ENCODE data around the gene CCDC142. TPM values are rescaled to one million over a fixed set of nuclear protein-coding genes. Genes with fewer than 3 reads are reported as not detected.

CCDC142 gene
- total RNA-seq, 1 experiment from 2014 or later = 20.4 TPM

DNA sequence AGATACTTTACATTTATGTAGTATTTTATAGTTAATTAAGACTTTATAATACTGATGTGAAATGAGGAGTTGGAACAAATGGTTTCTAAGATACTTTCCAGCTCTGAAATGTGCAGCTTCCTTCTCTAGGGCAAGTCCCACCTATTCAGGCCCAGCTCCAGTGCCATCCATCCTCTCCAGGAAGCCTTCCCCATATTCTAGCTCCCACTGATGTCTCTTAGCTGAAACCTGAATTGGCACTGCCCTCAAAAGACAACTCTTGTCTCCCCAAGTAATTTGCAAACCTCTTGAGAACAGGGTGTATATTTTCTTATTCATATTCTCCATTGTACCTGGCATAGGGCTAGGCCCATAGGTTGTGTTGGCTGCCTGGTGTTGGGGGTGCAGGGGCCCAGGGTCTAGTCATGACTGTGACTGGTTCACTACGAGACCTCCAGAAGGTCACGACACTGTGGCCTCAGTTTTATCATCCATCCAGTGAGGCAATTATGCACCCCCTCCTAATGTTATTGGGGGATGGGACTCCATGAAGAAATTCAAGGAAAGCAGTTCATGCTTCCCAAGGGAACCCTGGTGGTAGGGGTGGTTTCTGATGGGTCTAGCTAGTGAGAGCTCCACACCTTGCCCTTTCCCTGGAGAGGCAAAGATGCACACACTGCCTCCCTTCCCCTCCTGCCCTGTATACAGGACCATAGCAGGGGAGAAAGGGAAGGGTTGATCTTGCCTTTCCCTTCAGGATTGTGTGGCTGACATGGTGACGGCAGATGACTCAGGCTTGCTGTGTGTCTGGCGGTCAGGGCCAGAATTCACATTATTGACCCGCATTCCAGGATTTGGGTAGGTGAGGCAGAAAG lies 58.4 kb downstream of the CCDC142 start:
- H3K27ac ChIP-seq (ENCODE audit: low read depth, low read length, poor library complexity, severe bottlenecking) = no peak overlapping the region
- DNase-seq (ENCODE audit: low spot score) = no peak
- no peak for TF ChIP-seq EZH2 (IDR thresholded peaks at IDR 0.05; ENCODE audit: borderline replicate concordance, low read depth, low read length, poor library complexity, severe bottlenecking)
- TF ChIP-seq, protein P1, sequence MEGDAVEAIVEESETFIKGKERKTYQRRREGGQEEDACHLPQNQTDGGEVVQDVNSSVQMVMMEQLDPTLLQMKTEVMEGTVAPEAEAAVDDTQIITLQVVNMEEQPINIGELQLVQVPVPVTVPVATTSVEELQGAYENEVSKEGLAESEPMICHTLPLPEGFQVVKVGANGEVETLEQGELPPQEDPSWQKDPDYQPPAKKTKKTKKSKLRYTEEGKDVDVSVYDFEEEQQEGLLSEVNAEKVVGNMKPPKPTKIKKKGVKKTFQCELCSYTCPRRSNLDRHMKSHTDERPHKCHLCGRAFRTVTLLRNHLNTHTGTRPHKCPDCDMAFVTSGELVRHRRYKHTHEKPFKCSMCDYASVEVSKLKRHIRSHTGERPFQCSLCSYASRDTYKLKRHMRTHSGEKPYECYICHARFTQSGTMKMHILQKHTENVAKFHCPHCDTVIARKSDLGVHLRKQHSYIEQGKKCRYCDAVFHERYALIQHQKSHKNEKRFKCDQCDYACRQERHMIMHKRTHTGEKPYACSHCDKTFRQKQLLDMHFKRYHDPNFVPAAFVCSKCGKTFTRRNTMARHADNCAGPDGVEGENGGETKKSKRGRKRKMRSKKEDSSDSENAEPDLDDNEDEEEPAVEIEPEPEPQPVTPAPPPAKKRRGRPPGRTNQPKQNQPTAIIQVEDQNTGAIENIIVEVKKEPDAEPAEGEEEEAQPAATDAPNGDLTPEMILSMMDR (conservative IDR thresholded peaks at IDR 0.05; ENCODE audit: low read depth, low read length) = no peak
- H3K4me3 ChIP-seq (ENCODE audit: low read depth, low read length, poor library complexity, severe bottlenecking) = no peak overlapping the region
- ChIA-PET CTCF (no interaction called here), POLR2A (ENCODE audit: low non-redundant PET) (no interaction called here)
- H3K36me3 ChIP-seq (ENCODE audit: insufficient read depth, low read length, poor library complexity, severe bottlenecking) = peaks cover 28% of the 10 kb centered on the region
- BruUV-seq (replicated peaks) = no TSS peak
- H3K27me3 ChIP-seq (replicated peaks; ENCODE audit: insufficient read depth, low read depth, low read length, poor library complexity) = no peaks in the 10 kb centered on the region
- peaks cover 4% of the 10 kb centered on the region for H3K4me1 ChIP-seq (ENCODE audit: insufficient read depth, low read length, poor library complexity, severe bottlenecking)
- intact Hi-C loops (cut with micrococcal nuclease; ENCODE audit: unreplicated experiment) = no loop called here
- H3K9me3 ChIP-seq (ENCODE audit: low read depth, low read length, poor library complexity, severe bottlenecking) = no peaks in the 10 kb centered on the region

Other genes with a start within 250 kb of the CCDC142 start
- 0.94 and 1.8 TPM in 2 replicates for gene SLC4A5, start 139.6 kb downstream of the CCDC142 start, total RNA-seq (2021)
- 172 and 177 TPM in 2 replicates for gene DCTN1, start 102.7 kb downstream of the CCDC142 start, total RNA-seq (2021)
- gene C2orf81, start 61.4 kb downstream of the CCDC142 start, total RNA-seq (2021) = 1.6 and 1.9 TPM in 2 replicates
- 41.1 and 51.1 TPM in 2 replicates for gene WDR54, start 61.3 kb downstream of the CCDC142 start, total RNA-seq (2021)
- 27.0 and 29.6 TPM in 2 replicates for gene RTKN, start 41.1 kb downstream of the CCDC142 start, total RNA-seq (2021)
- gene INO80B, start 27.9 kb downstream of the CCDC142 start, total RNA-seq (2021) = 29.9 and 34.9 TPM in 2 replicates
- 37.9 and 53.6 TPM in 2 replicates for gene WBP1, start 24.6 kb downstream of the CCDC142 start, total RNA-seq (2021)
- gene MOGS, start 17.6 kb downstream of the CCDC142 start, total RNA-seq (2021) = 38.2 and 45.2 TPM in 2 replicates
- 99.2 and 104 TPM in 2 replicates for gene MRPL53, start 10.3 kb downstream of the CCDC142 start, total RNA-seq (2021)
- gene TTC31, start 83 bp upstream of the CCDC142 start, total RNA-seq (2021) = 25.8 and 28.6 TPM in 2 replicates
- gene LBX2, start 16.6 kb upstream of the CCDC142 start, total RNA-seq (2021) = 0.48 TPM in 1 of 2 replicates, not detected in the other
- gene PCGF1, start 24.7 kb upstream of the CCDC142 start, total RNA-seq (2021) = 30.9 and 33.0 TPM in 2 replicates
- not detected in 2 replicates for gene TLX2, start 31.5 kb upstream of the CCDC142 start, total RNA-seq (2021)
- 0.50 and 0.71 TPM in 2 replicates for gene DQX1, start 43.2 kb upstream of the CCDC142 start, total RNA-seq (2021)
- gene AUP1, start 46.7 kb upstream of the CCDC142 start, total RNA-seq (2021) = 114 and 126 TPM in 2 replicates
- 35.1 and 37.7 TPM in 2 replicates for gene HTRA2, start 46.9 kb upstream of the CCDC142 start, total RNA-seq (2021)
- gene LOXL3, start 70.9 kb upstream of the CCDC142 start, total RNA-seq (2021) = 0.88 and 1.9 TPM in 2 replicates
- 18.4 and 20.7 TPM in 2 replicates for gene DOK1, start 71.7 kb upstream of the CCDC142 start, total RNA-seq (2021)
- not detected in 2 replicates for gene M1AP, start 165.3 kb upstream of the CCDC142 start, total RNA-seq (2021)
- gene SEMA4F, start 171.2 kb upstream of the CCDC142 start, total RNA-seq (2021) = 3.8 and 4.1 TPM in 2 replicates